Liver (tissue), 9 donors: ENCODE measurements around the gene ACTR2. TPM values are rescaled to one million over a fixed set of nuclear protein-coding genes. Genes with fewer than 3 reads are reported as not detected.

Source experiments
- DNase-seq: peaks from one replicate; pipeline ENCODE4 v3.0.0-alpha.2; 2017; ENCODE audit warnings: low spot score
- H3K27ac ChIP-seq, 2 donors: one replicate each; pipeline ENCODE4 v1.7.0; 2013; ENCODE audit warnings: inconsistent platforms in 2 of 2, low read length in 2 of 2, control low read depth in 1 of 2, low read depth in 1 of 2, mild to moderate bottlenecking in 1 of 2
- H3K27me3 ChIP-seq, 4 donors: one replicate each; pipeline versions ENCODE4 v1.6.1 to v1.7.0; 2013; ENCODE audit warnings: low read length in 3 of 4, inconsistent platforms in 1 of 4, mild to moderate bottlenecking in 1 of 4, moderate library complexity in 1 of 4; ENCODE audit not compliant: control insufficient read depth in 4 of 4, insufficient read depth in 4 of 4
- H3K36me3 ChIP-seq, 4 donors: one replicate each; pipeline versions ENCODE4 v1.6.1 to v1.7.0; 2013; ENCODE audit warnings: low read length in 3 of 4, mild to moderate bottlenecking in 3 of 4, low read depth in 1 of 4, moderate library complexity in 1 of 4; ENCODE audit not compliant: control insufficient read depth in 4 of 4, insufficient read depth in 3 of 4
- H3K4me1 ChIP-seq, 4 donors: one replicate each; pipeline versions ENCODE4 v1.6.1 to v1.7.0; 2013; ENCODE audit warnings: low read length in 3 of 4, mild to moderate bottlenecking in 3 of 4, moderate library complexity in 1 of 4; ENCODE audit not compliant: control insufficient read depth in 4 of 4, insufficient read depth in 4 of 4
- H3K4me3 ChIP-seq, 3 donors: one replicate each; pipeline versions ENCODE4 v1.6.1 to v1.7.0; 2013; ENCODE audit warnings: low read length in 3 of 3, control low read depth in 1 of 3, low read depth in 1 of 3, mild to moderate bottlenecking in 1 of 3
- H3K9ac ChIP-seq, 2 donors: one replicate each; pipeline ENCODE4 v1.7.0; 2013; ENCODE audit warnings: low read length in 2 of 2, mild to moderate bottlenecking in 2 of 2, moderate library complexity in 2 of 2, control low read depth in 1 of 2, low read depth in 1 of 2
- H3K9me3 ChIP-seq, 4 donors: one replicate each; pipeline versions ENCODE4 v1.6.1 to v1.7.0; 2013; ENCODE audit warnings: low read length in 3 of 4; ENCODE audit not compliant: control insufficient read depth in 4 of 4
- EGR1 ChIP-seq, 2 donors: IDR thresholded peaks; 2 replicates each; pipeline ENCODE4 v1.6.1; 2016 to 2018; ENCODE audit warnings: antibody characterized with exemption in 2 of 2, low read depth in 2 of 2
- FOXA1 ChIP-seq: IDR thresholded peaks from 2 replicates; pipeline ENCODE4 v1.6.1; 2016; ENCODE audit warnings: antibody characterized with exemption
- FOXA2 ChIP-seq: IDR thresholded peaks from 2 replicates; pipeline ENCODE4 v1.6.1; 2016; ENCODE audit warnings: antibody characterized with exemption
- GABPA ChIP-seq, 2 donors: IDR thresholded peaks in 1 of 2; conservative IDR thresholded peaks in 1 of 2; 2 replicates each; pipeline ENCODE4 v1.6.1; 2016; ENCODE audit warnings: antibody characterized with exemption in 2 of 2, mild to moderate bottlenecking in 1 of 2, moderate library complexity in 1 of 2
- HNF4A ChIP-seq, 2 donors: conservative IDR thresholded peaks; 2 replicates each; pipeline ENCODE4 v1.6.1; 2016; ENCODE audit warnings: antibody characterized with exemption in 2 of 2, mild to moderate bottlenecking in 2 of 2
- HNF4G ChIP-seq: IDR thresholded peaks from 2 replicates; pipeline ENCODE4 v1.6.1; 2016; ENCODE audit warnings: antibody characterized with exemption
- JUND ChIP-seq, 2 donors: IDR thresholded peaks; 2 replicates each; pipeline ENCODE4 v1.6.1; 2016; ENCODE audit warnings: antibody characterized with exemption in 2 of 2
- NR2F2 ChIP-seq: IDR thresholded peaks from 2 replicates; pipeline ENCODE4 v1.6.1; 2016; ENCODE audit warnings: antibody characterized with exemption
- RAD21 ChIP-seq, 2 donors: IDR thresholded peaks; 2 replicates each; pipeline ENCODE4 v1.6.1; 2016; ENCODE audit warnings: antibody characterized with exemption in 2 of 2, mild to moderate bottlenecking in 2 of 2
- RXRA ChIP-seq, 2 donors: IDR thresholded peaks; 2 replicates each; pipeline ENCODE4 v1.6.1; 2017 to 2018; ENCODE audit warnings: antibody characterized with exemption in 2 of 2, mild to moderate bottlenecking in 1 of 2
- SP1 ChIP-seq: IDR thresholded peaks from 2 replicates; pipeline ENCODE4 v1.6.1; 2018; ENCODE audit warnings: antibody characterized with exemption, mild to moderate bottlenecking
- TAF1 ChIP-seq: conservative IDR thresholded peaks from 2 replicates; pipeline ENCODE4 v1.6.1; 2016; ENCODE audit warnings: antibody characterized with exemption, mild to moderate bottlenecking
- YY1 ChIP-seq: IDR thresholded peaks from 2 replicates; pipeline ENCODE4 v1.6.1; 2016; ENCODE audit warnings: antibody characterized with exemption, mild to moderate bottlenecking
- WGBS: extraction: QIAGEN DNeasy Blood & Tissue Kit; methylation state at CpG from one replicate; pipeline ENCODE4 v1.1.7; 2013; 5-methylcytosine and 5-hydroxymethylcytosine counted together
- polyA plus RNA-seq, 2 donors: library from polyadenylated mRNA; stranded (reverse) in 1 of 2; unstranded in 1 of 2; fragments of 200-250 nt in 1 of 2; fragments of >200 nt in 1 of 2; fragmentation: Nextera tagmentation in 1 of 2; extraction: Ambion mirVana in 1 of 2; gene quantifications; one replicate each; pipeline versions ENCODE4 v1.2.1 to v1.2.3, GENCODE V29; 2013 to 2015
- total RNA-seq, 2 donors: library from RNA; depleted of rRNA; stranded (reverse); fragments of >200 nt; gene quantifications; one replicate each; pipeline ENCODE4 v1.2.3, GENCODE V29; 2014
- TF ChIP-seq, protein P1 (sequence below): fragments of 150-350 bp; IDR thresholded peaks from 2 replicates; pipeline ENCODE4 v1.5.1; 2017; ENCODE audit warnings: improper control_type of control experiment, low read depth, low read length; ENCODE audit not compliant: missing input control
- TF ChIP-seq, protein P2 (sequence below): IDR thresholded peaks from 2 replicates; pipeline ENCODE4 v1.6.1; 2016; ENCODE audit warnings: antibody characterized with exemption
- TF ChIP-seq, protein P3 (sequence below): IDR thresholded peaks from 2 replicates; pipeline ENCODE4 v1.6.1; 2016; ENCODE audit warnings: antibody characterized with exemption
- TF ChIP-seq, protein P4 (sequence below): IDR thresholded peaks from 2 replicates; pipeline ENCODE4 v1.6.1; 2016; ENCODE audit warnings: antibody characterized with exemption
- TF ChIP-seq, protein P5 (sequence below): IDR thresholded peaks from 2 replicates; pipeline ENCODE4 v1.6.1; 2016; ENCODE audit warnings: antibody characterized with exemption, mild to moderate bottlenecking
- donor health status: healthy.
- donor health status: healthy.
- donor health status: healthy.
- donor health status: healthy.
- donor health status: healthy.

Gene ACTR2
- total and polyA plus RNA-seq, 4 donors: 21.6 to 72.0 (median 45.9) TPM

DNA sequence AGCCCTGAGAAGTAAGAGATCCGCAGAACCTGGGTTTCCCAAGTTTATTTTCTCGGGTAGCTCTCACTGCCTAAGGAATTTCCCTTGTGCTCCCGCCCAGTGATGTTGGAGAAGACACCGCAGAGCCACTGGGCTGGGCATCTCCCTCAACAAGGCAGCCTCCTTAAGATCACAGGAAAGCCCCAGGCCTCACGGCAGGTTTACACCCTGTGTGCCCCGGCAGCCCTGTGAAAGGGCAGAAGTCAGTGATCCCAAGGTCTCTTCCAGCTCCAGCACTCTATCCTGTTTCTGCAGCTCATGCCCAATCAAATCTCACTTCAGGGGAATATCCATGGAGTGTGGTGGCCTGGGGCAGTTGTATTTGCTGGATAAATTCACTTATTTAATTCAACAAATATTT lies 66.5 kb downstream of the ACTR2 start (continued):
- TF ChIP-seq, protein P1, sequence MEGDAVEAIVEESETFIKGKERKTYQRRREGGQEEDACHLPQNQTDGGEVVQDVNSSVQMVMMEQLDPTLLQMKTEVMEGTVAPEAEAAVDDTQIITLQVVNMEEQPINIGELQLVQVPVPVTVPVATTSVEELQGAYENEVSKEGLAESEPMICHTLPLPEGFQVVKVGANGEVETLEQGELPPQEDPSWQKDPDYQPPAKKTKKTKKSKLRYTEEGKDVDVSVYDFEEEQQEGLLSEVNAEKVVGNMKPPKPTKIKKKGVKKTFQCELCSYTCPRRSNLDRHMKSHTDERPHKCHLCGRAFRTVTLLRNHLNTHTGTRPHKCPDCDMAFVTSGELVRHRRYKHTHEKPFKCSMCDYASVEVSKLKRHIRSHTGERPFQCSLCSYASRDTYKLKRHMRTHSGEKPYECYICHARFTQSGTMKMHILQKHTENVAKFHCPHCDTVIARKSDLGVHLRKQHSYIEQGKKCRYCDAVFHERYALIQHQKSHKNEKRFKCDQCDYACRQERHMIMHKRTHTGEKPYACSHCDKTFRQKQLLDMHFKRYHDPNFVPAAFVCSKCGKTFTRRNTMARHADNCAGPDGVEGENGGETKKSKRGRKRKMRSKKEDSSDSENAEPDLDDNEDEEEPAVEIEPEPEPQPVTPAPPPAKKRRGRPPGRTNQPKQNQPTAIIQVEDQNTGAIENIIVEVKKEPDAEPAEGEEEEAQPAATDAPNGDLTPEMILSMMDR: no peak

DNA sequence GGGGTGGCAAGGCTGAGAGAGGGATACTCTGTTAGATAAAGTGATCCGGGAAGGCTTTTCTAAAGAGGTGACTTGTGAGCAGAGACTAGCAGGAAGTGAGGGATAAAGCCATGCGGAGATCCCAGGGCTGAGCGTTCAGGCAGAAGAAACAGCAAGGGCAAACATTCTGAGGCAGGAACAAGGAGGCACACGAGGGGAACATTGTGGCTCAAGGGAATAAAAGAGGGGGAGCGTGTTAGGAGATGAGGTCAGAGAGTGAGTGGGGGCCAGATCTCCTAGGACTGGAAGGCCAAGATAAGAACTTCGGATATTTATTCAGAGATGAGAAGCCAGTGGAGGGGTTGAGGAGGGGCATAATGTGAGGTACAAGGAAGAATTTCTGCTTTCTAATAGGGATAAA lies 67.1 kb downstream of the ACTR2 start:
- TF ChIP-seq EGR1 (IDR thresholded peaks at IDR 0.05; ENCODE audit: low read depth in 2 of 2) (no peak), FOXA2 (no peak), RAD21 (IDR thresholded peaks at IDR 0.05) (no peak), RXRA (IDR thresholded peaks at IDR 0.05) (no peak), HNF4A (conservative IDR thresholded peaks at IDR 0.05) (no peak), NR2F2 (no peak), YY1 (no peak), TAF1 (no peak)
- Histone ChIP-seq H3K27me3 (no peaks in the 10 kb centered on the region), H3K27ac (no peak overlapping the region), H3K4me3 (no peak overlapping the region), H3K9ac (no peak overlapping the region), H3K36me3 (no peaks in the 10 kb centered on the region), H3K4me1 (no peaks in the 10 kb centered on the region), H3K9me3 (no peaks in the 10 kb centered on the region)
- WGBS: 77% methylated on average over 6 of the region's 6 CpGs
- no peak for DNase-seq

DNA sequence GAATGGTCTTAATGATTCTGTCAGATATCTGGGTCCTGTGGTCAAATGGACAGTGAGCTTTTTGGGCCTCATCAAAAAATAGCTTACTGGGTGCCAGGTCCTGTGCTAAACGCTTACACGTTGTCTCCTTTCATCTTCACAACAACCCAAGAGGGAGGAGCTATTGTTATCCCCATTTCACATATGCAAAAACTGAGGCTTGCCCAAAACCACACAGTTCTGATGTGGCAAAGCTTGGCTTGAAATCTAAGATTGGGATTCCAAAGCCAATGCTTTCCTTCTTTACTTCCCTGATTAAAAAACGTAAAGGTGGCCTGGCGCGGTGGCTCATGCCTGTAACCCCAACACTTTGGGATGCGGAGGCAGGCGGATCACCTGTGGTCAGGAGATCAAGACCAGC lies 69.3 kb downstream of the ACTR2 start:
- TF ChIP-seq FOXA1: no peak
- TF ChIP-seq, protein P2, sequence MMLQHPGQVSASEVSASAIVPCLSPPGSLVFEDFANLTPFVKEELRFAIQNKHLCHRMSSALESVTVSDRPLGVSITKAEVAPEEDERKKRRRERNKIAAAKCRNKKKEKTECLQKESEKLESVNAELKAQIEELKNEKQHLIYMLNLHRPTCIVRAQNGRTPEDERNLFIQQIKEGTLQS: no peak
- TF ChIP-seq RAD21 (IDR thresholded peaks at IDR 0.05): no peak
- TF ChIP-seq, protein P3, sequence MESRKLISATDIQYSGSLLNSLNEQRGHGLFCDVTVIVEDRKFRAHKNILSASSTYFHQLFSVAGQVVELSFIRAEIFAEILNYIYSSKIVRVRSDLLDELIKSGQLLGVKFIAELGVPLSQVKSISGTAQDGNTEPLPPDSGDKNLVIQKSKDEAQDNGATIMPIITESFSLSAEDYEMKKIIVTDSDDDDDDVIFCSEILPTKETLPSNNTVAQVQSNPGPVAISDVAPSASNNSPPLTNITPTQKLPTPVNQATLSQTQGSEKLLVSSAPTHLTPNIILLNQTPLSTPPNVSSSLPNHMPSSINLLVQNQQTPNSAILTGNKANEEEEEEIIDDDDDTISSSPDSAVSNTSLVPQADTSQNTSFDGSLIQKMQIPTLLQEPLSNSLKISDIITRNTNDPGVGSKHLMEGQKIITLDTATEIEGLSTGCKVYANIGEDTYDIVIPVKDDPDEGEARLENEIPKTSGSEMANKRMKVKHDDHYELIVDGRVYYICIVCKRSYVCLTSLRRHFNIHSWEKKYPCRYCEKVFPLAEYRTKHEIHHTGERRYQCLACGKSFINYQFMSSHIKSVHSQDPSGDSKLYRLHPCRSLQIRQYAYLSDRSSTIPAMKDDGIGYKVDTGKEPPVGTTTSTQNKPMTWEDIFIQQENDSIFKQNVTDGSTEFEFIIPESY: no peak
- no peak for TF ChIP-seq TAF1
- TF ChIP-seq FOXA2: no peak
- TF ChIP-seq HNF4G: no peak
- Histone ChIP-seq H3K27me3 (no peaks in the 10 kb centered on the region), H3K36me3 (no peaks in the 10 kb centered on the region), H3K9me3 (no peaks in the 10 kb centered on the region), H3K27ac (no peak overlapping the region), H3K9ac (no peak overlapping the region), H3K4me3 (no peak overlapping the region), H3K4me1 (peaks cover 0 to 2% (median 0%) of the 10 kb centered on the region in 4 donors)
- 96% methylated on average over 7 of the region's 7 CpGs for whole genome bisulfite sequencing
- no peak for DNase-seq

DNA sequence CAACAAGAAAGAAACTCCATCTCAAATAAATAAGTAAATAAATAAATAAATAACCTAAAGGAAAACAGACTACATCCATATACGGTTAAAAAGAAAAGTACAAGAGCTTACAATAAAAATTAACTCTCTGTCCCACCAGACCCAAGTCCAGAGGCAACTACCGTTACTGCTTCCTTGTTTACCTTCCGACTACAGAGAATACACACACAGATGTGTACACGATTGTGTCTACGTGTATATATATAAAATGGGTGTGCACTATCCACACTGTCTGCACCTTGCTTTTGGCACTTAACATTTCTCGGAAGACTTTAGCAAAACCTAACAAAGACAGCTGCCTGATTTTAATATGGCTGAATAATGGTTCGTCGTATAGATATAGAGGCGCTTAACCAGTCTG lies 69.9 kb downstream of the ACTR2 start:
- Histone ChIP-seq H3K4me3 (no peak overlapping the region), H3K9me3 (no peaks in the 10 kb centered on the region), H3K27me3 (no peaks in the 10 kb centered on the region), H3K27ac (no peak overlapping the region), H3K36me3 (no peaks in the 10 kb centered on the region), H3K4me1 (peaks cover 0 to 2% (median 0%) of the 10 kb centered on the region in 4 donors), H3K9ac (no peak overlapping the region)
- no peak for DNase-seq
- 89% methylated on average over 9 of the region's 9 CpGs for WGBS
- TF ChIP-seq HNF4G: no peak
- TF ChIP-seq RXRA (IDR thresholded peaks at IDR 0.05): no peak
- TF ChIP-seq JUND (IDR thresholded peaks at IDR 0.05): no peak
- TF ChIP-seq, protein P4, sequence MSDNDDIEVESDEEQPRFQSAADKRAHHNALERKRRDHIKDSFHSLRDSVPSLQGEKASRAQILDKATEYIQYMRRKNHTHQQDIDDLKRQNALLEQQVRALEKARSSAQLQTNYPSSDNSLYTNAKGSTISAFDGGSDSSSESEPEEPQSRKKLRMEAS: no peak
- TF ChIP-seq, protein P2: no peak
- TF ChIP-seq HNF4A (conservative IDR thresholded peaks at IDR 0.05): no peak
- no peak for TF ChIP-seq FOXA1
- TF ChIP-seq GABPA (IDR thresholded peaks at IDR 0.05 in 1 of 2, conservative IDR thresholded peaks at IDR 0.05 in 1 of 2): no peak
- TF ChIP-seq SP1: no peak
- no peak for TF ChIP-seq EGR1 (IDR thresholded peaks at IDR 0.05; ENCODE audit: low read depth in 2 of 2)
- TF ChIP-seq FOXA2: no peak
- TF ChIP-seq, protein P5, sequence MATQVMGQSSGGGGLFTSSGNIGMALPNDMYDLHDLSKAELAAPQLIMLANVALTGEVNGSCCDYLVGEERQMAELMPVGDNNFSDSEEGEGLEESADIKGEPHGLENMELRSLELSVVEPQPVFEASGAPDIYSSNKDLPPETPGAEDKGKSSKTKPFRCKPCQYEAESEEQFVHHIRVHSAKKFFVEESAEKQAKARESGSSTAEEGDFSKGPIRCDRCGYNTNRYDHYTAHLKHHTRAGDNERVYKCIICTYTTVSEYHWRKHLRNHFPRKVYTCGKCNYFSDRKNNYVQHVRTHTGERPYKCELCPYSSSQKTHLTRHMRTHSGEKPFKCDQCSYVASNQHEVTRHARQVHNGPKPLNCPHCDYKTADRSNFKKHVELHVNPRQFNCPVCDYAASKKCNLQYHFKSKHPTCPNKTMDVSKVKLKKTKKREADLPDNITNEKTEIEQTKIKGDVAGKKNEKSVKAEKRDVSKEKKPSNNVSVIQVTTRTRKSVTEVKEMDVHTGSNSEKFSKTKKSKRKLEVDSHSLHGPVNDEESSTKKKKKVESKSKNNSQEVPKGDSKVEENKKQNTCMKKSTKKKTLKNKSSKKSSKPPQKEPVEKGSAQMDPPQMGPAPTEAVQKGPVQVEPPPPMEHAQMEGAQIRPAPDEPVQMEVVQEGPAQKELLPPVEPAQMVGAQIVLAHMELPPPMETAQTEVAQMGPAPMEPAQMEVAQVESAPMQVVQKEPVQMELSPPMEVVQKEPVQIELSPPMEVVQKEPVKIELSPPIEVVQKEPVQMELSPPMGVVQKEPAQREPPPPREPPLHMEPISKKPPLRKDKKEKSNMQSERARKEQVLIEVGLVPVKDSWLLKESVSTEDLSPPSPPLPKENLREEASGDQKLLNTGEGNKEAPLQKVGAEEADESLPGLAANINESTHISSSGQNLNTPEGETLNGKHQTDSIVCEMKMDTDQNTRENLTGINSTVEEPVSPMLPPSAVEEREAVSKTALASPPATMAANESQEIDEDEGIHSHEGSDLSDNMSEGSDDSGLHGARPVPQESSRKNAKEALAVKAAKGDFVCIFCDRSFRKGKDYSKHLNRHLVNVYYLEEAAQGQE: no peak
